Sigmoid colon (tissue), 4 donors: Measurements from ENCODE around the gene CNTN4.

Experiments
- CTCF ChIP-seq, 4 experiments: fragments of 450-650 bp in 3 of 4; fragments of 200-600 bp in 1 of 4; IDR thresholded peaks; one replicate each; pipeline ENCODE4 v1.5.1; 2016 to 2019; ENCODE audit warnings: antibody characterized with exemption in 4 of 4, mild to moderate bottlenecking in 3 of 4, moderate library complexity in 2 of 4
- POLR2A ChIP-seq, 2 donors: fragments of 450-650 bp; IDR thresholded peaks; one replicate each; pipeline ENCODE4 v1.6.1; 2016; ENCODE audit warnings: antibody characterized with exemption in 2 of 2, mild to moderate bottlenecking in 2 of 2, moderate library complexity in 2 of 2
- POLR2AphosphoS5 ChIP-seq, 4 donors: sonication (generic); formaldehyde crosslinking; IDR thresholded peaks; one replicate each; pipeline ENCODE4 v1.6.1; 2017; ENCODE audit warnings: antibody characterized with exemption in 4 of 4

GRCh38 chr3:2793987-2794386, 695.3 kb downstream of the CNTN4 start:
- TF ChIP-seq CTCF (IDR thresholded peaks at IDR 0.05) (no peak), POLR2AphosphoS5 (IDR thresholded peaks at IDR 0.05) (no peak), POLR2A (IDR thresholded peaks at IDR 0.05) (no peak)
